Epidermal melanocyte (primary cell): ENCODE results near the gene SMIM44.
A peak's percentile ranks its signal among the peaks of the same experiment; 100 is the strongest.
"Not testable (repeated sequence)": the region's sequence is repeated elsewhere in the genome, so short reads cannot be mapped to it uniquely, and the experiment has no call there.

ENCODE experiments used
- DNase-seq: peaks from one replicate; pipeline ENCODE4 v3.0.0; 2011; ENCODE audit warnings: low spot score; ENCODE audit not compliant: insufficient read length

Gene SMIM44

DNA sequence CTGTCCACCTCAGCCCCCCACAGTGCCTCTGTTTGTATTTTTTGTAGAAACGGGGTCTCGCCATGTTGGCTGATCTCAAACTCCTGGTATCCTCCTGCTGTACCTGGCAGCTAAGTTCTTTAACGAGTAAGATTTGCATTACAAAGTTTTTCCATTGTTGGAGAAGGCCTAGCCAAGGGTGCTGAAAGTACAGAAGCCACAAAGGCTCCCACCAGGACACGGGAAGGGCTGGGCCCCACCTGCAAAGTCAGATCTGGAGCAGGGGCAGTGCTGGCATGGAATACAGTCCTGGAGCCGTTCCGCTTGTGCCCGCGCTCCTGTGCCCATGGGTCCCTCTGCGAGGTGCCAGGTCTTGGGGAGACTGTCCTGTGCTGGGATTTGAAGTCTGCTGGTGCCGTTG, 35.0 kb upstream of the SMIM44 start:
- no peak for DNase-seq

DNA sequence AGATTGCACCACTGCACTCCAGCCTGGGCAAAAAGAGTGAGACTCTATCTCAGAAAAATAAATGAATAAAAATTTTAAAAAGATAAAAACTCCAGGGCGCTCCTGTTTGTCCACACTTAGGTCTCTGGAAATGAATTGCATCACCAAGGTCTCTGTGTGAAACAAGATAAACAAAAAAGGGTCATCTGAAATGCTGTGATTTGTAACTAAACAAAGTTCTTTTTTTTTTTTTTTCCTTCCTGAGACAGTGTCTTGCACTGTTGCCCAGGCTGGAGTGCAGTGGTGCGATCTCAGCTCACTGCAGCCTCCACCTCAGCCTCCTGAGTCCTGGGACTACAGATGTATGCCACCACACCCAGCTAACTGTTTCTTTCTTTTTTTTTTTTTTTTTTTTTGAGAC, 34.4 kb upstream of the SMIM44 start:
- DNase-seq, result no peak

GRCh38 chr19:3516675-3517207, 33.5 kb upstream of the SMIM44 start:
- no peak for DNase-seq

DNA sequence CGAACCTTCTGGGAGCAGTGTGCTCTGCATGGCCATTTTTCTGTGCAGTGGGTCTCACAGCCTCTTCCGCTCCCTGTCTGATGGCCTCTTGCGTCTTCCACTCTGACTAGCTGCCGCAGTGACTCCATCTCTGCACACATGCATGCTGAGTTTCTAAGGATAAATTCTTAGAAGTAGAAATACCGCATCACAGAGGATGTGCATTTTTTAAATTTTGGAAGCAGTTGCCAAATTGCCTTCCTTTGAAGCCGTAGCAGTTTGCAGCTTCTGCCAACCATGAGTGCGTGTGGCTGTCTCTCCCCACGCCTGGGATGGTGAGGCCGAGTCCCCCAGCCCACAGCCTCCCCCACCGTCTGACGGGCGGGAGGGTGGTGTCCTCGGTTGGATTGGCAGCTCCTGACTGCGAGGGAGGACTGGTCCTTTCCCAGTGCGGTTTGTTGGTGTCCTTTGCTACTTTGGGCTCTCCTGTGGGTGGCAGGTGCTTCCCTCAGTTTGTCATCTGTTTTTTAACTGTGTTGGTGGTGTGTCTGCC, 32.7 kb upstream of the SMIM44 start:
- DNase-seq, result no peak

- no peak for DNase-seq
These were observed 31.7 kb upstream of the SMIM44 start for GRCh38 chr19:3514930-3515329.

- no peak for DNase-seq
These were observed 30.2 kb upstream of the SMIM44 start for GRCh38 chr19:3513229-3514140.

- DNase-seq, result no peak
These were observed 29.5 kb upstream of the SMIM44 start for GRCh38 chr19:3512562-3513228.

GRCh38 chr19:3511506-3512251, 28.4 kb upstream of the SMIM44 start:
- DNase-seq, result no peak

- DNase-seq, result no peak
These were observed 27.5 kb upstream of the SMIM44 start for GRCh38 chr19:3510727-3511126.

DNA sequence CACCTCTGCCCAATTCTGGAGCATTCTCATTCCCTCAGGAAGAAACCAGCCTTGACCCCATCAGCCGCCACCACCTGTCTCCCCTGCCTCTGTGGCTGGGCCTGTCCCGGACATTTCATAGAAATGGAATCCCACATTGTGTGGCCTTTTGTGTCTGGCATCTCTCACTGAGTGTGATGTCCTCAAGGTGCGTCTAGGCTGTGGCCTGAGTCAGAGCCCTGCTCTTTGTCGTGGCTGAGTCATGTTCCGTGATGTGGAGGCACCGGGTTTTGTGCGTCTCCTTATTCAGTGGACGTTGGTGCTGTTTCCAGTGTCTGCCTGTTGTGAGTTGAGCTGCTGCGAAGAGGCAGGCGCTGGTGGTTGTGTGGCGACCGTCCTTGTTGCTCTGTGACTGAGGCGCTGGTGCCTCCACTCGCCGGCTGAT, 26.3 kb upstream of the SMIM44 start:
- DNase-seq, result no peak

DNA sequence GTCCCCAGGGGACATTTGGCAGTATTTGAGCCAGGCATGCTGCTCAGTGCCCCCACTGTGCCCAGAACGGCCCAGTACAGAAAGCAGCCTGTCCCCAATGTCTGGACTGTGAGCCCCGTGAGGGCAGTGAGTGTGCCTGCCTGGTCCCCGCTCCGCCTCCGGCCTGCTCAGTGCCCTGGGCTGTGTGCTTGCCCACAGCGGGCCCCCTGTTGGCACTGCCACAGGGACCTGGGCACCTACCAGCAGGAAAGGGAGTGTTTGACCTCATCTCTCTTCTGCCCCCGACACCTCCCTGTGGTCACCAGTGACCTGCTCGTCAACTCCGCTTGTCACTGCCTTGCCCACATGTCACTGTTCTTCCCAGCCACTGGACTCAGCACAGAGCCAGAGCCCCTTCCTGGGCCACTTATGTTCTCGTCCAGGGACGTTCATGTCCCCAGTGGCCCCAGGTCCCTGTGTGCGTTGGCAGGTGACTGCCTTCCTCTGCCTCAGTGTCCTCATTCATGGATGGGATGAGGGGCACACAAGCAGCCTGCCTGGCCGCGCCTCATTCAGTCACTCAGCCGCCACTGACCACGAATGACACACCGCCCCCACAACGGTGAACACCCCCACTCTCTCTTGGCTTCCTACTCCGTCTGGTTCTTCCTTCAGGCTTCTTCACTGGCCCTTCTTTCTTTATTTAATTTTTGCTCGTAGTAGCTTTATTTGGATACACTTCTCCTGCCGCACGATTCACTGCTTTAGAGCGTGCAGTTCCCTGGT, 25.7 kb upstream of the SMIM44 start:
- DNase-seq, result no peak

GRCh38 chr19:3508121-3508661, 24.9 kb upstream of the SMIM44 start:
- not testable (repeated sequence) for DNase-seq

DNA sequence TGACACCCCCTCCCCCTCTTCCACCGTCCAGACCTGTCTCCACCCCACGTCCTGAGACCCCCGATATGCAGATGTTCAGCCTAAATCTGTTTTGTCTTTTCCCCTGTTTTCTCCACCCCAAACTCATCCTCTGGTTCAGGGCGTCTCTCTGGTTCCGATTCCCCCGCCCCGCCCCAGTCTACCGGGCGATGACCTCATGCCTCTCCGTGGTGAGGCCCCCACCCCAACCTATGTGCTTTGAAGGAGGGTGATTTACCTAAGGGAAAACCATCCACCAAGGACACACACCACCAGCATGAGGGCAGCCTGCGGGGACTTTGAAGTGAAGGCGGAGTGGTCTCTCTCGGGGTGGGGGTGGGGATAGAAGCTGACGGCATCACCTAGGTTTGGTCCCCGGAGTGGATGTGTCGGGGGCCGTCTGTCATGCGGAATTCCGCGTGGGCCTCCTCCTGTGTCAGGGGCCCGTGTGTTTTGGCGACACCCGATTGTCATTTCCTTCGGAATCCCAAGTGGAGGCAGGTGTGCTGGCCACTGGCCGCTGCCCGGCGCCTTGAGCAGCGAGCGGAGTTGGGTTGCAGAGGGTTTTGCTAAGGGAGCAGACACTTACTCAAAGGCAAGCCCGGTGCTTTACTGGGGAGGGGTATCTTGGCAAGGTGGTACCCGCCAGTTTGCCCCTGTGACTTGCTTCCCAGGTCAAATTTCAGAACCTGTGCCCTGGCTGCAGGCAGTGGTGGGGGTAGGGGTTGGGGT, 24.3 kb upstream of the SMIM44 start:
- DNase-seq, result no peak

DNA sequence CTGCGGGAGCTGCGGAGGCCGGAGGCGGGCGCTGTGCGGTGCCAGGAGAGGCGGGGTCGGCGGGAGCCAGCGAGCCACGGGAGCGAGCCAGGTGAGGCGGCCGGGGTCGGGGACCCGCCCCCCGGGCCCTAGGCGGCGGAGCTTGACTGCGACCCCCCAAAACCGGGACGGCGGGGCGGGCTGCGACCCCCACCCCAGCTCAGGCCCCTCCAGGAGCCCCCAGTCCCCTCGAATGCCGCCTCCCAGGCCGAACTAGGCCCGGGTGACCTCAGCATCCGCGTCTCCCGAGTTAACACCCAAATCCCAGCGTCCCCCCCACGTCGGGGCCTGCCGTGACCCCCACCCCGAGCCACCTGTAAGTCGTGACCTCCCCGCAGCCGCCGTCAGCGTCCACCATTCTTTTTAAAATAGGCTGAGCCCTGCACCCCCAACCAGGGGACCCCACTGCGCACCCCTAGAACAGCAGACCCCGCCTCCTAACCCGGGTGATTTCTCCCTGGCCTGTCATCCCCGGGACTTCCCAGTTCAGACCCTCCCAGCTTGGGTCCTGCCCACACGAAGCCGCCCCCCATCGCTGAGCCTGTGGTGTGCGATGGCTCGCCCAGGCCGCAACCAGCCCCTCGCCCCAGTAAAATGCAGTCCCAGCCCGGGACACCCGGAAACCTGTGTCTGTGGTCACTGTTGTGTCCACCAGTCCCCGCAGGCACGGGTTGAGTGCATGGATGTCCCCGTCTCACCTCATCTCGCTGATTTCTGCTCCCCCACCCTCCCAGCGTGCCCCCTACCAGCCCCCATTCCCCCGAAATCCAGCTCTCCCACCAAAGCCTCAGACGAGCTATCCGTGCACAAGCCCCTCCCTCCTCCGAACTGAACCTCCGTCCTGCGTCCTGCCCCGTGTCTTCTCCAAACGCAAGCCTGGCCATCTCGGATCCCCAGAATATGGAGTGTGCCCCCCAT, 23.4 kb upstream of the SMIM44 start:
- no peak for DNase-seq

DNA sequence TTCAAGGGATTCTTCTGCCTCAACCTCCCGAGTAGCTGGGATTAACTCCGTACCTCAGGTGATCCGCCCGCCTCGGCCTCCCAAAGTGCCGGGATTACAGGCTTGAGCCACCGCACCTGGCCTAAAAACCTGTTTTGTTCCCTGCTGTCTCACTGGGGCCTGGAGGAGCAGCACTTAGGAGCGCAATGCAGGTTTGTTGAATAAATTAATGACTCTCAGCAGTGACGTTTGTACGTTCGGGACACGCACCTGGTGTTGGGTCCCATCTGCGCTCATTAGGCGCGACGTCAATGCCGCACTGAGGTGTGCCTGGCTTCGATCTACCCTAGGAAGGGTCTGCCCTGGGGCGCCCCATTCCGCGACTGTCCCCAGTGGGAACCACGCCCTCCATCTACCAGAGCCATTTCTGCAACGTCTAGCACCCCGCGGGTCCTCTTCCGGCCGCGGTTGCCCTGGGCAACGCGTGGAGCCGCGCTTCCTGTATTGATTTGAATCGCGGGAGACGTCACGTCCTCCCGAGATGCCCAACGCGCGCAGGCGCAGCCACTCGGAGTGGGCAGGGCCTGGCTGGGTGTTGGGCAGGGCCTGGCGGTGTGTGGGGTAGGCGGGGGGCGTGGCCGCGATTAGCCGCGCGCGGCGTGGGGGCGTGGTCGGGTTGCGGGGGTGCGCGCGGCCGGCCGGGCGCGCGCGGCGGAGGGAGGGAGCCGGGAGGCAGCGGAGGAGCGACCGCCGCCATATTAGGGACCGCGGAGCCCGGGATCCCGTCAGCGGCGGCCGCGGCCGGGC, 22.6 kb upstream of the SMIM44 start, which contains the start of gene FZR1:
FZR1 (plus strand) TSS at position 714 of the 786 bp plus-strand sequence. CDS start 16,679 bp downstream, outside the sequence.
- DNase-seq, result peak; percentile 99

DNA sequence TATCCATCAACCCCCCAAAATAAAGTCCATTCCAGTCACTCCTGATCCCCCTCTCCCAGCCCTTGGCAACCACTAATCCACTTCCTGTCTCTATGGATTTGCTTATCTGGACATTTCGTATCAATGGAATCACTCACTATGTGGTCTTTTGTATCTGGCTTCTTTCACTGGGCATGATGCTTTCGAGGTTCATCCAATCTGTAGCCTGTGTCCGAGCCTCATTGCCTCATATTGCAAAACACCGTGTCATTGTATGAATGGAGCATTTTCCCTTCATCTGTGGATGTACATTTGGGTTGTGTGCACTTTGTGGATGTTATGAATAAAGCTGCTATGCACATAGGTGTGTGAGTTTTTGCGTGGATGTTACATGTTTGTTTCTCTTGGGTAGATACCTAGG, 21.5 kb upstream of the SMIM44 start:
- DNase-seq, result no peak

GRCh38 chr19:3503036-3503572, 19.9 kb upstream of the SMIM44 start:
- DNase-seq, result no peak
